ENCODE results near the gene PDHA2. TPM values are rescaled to one million over a fixed set of nuclear protein-coding genes. Genes with fewer than 3 reads are reported as not detected.

Gene PDHA2
- polyA plus RNA-seq, 1 experiment, result not detected

DNA sequence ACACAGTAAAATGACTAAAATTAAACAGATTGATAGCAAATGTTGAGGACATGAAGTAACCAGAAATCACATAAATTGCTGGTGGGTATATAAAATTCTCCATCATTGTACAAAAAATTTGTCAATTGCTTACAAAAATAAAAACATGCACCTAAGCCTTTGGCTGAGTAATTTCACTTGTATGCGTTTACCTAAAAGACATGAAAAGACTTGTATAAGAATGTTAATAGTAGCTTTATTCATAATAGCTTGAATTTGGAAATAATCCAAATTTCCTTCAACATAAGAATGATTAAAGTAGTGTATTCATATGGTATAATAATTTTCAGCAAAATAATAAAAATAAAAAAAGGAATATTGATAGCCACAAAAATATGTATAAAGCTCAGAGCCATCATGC lies 37.7 kb downstream of the PDHA2 start:
- ChIA-PET CTCF (no interaction called here), POLR2A (no interaction called here)
- H3K27me3 ChIP-seq (ENCODE audit: control insufficient read depth, insufficient read depth, low read length), result no peaks in the 10 kb centered on the region
- TF ChIP-seq, protein P1, sequence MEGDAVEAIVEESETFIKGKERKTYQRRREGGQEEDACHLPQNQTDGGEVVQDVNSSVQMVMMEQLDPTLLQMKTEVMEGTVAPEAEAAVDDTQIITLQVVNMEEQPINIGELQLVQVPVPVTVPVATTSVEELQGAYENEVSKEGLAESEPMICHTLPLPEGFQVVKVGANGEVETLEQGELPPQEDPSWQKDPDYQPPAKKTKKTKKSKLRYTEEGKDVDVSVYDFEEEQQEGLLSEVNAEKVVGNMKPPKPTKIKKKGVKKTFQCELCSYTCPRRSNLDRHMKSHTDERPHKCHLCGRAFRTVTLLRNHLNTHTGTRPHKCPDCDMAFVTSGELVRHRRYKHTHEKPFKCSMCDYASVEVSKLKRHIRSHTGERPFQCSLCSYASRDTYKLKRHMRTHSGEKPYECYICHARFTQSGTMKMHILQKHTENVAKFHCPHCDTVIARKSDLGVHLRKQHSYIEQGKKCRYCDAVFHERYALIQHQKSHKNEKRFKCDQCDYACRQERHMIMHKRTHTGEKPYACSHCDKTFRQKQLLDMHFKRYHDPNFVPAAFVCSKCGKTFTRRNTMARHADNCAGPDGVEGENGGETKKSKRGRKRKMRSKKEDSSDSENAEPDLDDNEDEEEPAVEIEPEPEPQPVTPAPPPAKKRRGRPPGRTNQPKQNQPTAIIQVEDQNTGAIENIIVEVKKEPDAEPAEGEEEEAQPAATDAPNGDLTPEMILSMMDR (IDR thresholded peaks at IDR 0.05; ENCODE audit: insufficient read depth, low read depth, low read length), result no peak
- no peaks in the 10 kb centered on the region for H3K36me3 ChIP-seq (ENCODE audit: control insufficient read depth, insufficient read depth, low read length)
- no peak for DNase-seq (ENCODE audit: low read depth)
- H3K4me3 ChIP-seq (ENCODE audit: low read depth, low read length), result no peak overlapping the region

- Histone ChIP-seq H3K4me3 (ENCODE audit: low read depth, low read length) (no peak overlapping the region), H3K27me3 (ENCODE audit: control insufficient read depth, insufficient read depth, low read length) (no peaks in the 10 kb centered on the region), H3K36me3 (ENCODE audit: control insufficient read depth, insufficient read depth, low read length) (no peaks in the 10 kb centered on the region)
- ChIA-PET POLR2A (no interaction called here), CTCF (no interaction called here)
- DNase-seq (ENCODE audit: low read depth), result no peak
- TF ChIP-seq, protein P1 (IDR thresholded peaks at IDR 0.05; ENCODE audit: insufficient read depth, low read depth, low read length), result no peak
Measured at GRCh38 chr4:95887551-95887950, 47.7 kb downstream of the PDHA2 start.

DNA sequence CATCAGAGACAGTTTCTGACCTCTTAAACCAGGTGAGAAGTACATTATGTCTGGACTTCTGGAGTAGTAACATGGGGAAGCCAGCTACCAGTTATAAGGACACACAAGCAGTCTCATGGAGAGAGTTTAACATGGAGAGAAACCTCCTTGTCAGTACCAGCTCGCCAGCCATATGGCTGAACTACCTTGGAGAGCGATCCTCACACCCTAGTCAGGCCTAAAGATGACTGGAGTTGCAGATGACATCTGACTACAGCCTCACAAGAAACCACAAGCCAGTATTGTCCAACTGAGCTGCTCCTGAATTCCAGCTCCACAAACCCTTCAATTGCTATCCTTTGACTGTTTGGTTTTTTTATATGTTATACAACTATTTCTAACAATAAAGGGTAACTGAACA lies 49.8 kb downstream of the PDHA2 start:
- TF ChIP-seq, protein P1 (IDR thresholded peaks at IDR 0.05; ENCODE audit: insufficient read depth, low read depth, low read length), result no peak
- no peak for DNase-seq (ENCODE audit: low read depth)
- no peak overlapping the region for H3K4me3 ChIP-seq (ENCODE audit: low read depth, low read length)
- no peaks in the 10 kb centered on the region for H3K36me3 ChIP-seq (ENCODE audit: control insufficient read depth, insufficient read depth, low read length)
- POLR2A ChIA-PET, result no interaction called here
- no peaks in the 10 kb centered on the region for H3K27me3 ChIP-seq (ENCODE audit: control insufficient read depth, insufficient read depth, low read length)
- CTCF ChIA-PET, result no interaction called here

Small RNAs within 50 kb of the gene (small RNA-seq; reads per million reads assigned to genes)
- gene RNU6-1059P (ENCODE audit: insufficient read length, low read depth, low replicate concordance), result not detected
